Esophagus muscularis mucosa (tissue), 4 donors: Measurements from ENCODE around the gene GMDS. TPM values are rescaled to one million over a fixed set of nuclear protein-coding genes. Genes with fewer than 3 reads are reported as not detected.

Source experiments
- DNase-seq: peaks from one replicate; pipeline ENCODE4 v3.0.0-alpha.2; 2017; ENCODE audit errors: extremely low spot score
- H3K27ac ChIP-seq, 4 donors: fragments of 200-600 bp; sonication (generic); replicated peaks in 1 of 4; 1 replicate in 3 of 4; 2 replicates in 1 of 4; pipeline ENCODE4 v1.5.1; 2016 to 2019; ENCODE audit warnings: mild to moderate bottlenecking in 1 of 4
- H3K27me3 ChIP-seq, 4 donors: fragments of 200-600 bp; sonication (generic); one replicate each; pipeline versions ENCODE4 v1.5.1 to v1.6.0; 2016 to 2019
- H3K36me3 ChIP-seq, 4 donors: fragments of 200-600 bp; sonication (generic); one replicate each; pipeline ENCODE4 v1.5.1; 2016 to 2019
- H3K4me1 ChIP-seq, 4 donors: fragments of 200-600 bp; sonication (generic); one replicate each; pipeline ENCODE4 v1.5.1; 2016 to 2019
- H3K4me3 ChIP-seq, 4 donors: fragments of 200-600 bp; sonication (generic); 1 replicate in 2 of 4; 2 replicates in 2 of 4; pipeline ENCODE4 v1.5.1; 2016 to 2019; ENCODE audit warnings: mild to moderate bottlenecking in 4 of 4, moderate library complexity in 1 of 4
- H3K9me3 ChIP-seq, 4 donors: fragments of 200-600 bp; sonication (generic); 1 replicate in 3 of 4; 2 replicates in 1 of 4; pipeline ENCODE4 v1.5.1; 2016 to 2019
- CTCF ChIP-seq, 3 experiments: fragments of 200-600 bp in 2 of 3; fragments of 450-650 bp in 1 of 3; sonication (generic) in 2 of 3; IDR thresholded peaks; one replicate each; pipeline ENCODE4 v1.5.1; 2017 to 2019; ENCODE audit warnings: antibody characterized with exemption in 3 of 3, mild to moderate bottlenecking in 2 of 3, moderate library complexity in 1 of 3
- EP300 ChIP-seq: sonication (generic); formaldehyde crosslinking; IDR thresholded peaks from one replicate; pipeline ENCODE4 v1.6.1; 2017; ENCODE audit warnings: antibody characterized with exemption
- POLR2A ChIP-seq: fragments of 450-650 bp; IDR thresholded peaks from one replicate; pipeline ENCODE4 v1.6.1; 2017; ENCODE audit warnings: antibody characterized with exemption, moderate library complexity, mild to moderate bottlenecking, low read depth
- POLR2AphosphoS5 ChIP-seq, 2 donors: sonication (generic); formaldehyde crosslinking; IDR thresholded peaks; one replicate each; pipeline ENCODE4 v1.6.1; 2017; ENCODE audit warnings: antibody characterized with exemption in 2 of 2
- WGBS: methylation state at CpG from one replicate; pipeline ENCODE4 v1.1.5; 2018; 5-methylcytosine and 5-hydroxymethylcytosine counted together
- intact Hi-C: fragments of 100-400 bp; cut with DNase I; formaldehyde crosslinking; loops from one replicate; pipeline ENCODE4 v1.15.1; 2023
- total RNA-seq, 4 donors: library from RNA; depleted of rRNA; stranded (reverse); fragments of >200 nt; gene quantifications; one replicate each; pipeline versions ENCODE4 v1.1.0 to v1.2.1, GENCODE V29; 2016

The GMDS gene
- total RNA-seq, 4 donors from 2014 or later = 3.6 to 14.1 (median 6.0) TPM

- Histone ChIP-seq H3K4me1 (peaks cover 0 to 15% (median 12%) of the 10 kb centered on the region in 4 donors), H3K27ac (no peak overlapping the region), H3K36me3 (no peaks in the 10 kb centered on the region), H3K4me3 (no peak overlapping the region), H3K27me3 (no peaks in the 10 kb centered on the region), H3K9me3 (no peaks in the 10 kb centered on the region)
- intact Hi-C loops = no loop called here
- TF ChIP-seq CTCF (IDR thresholded peaks at IDR 0.05) (no peak), POLR2A (no peak), EP300 (no peak), POLR2AphosphoS5 (IDR thresholded peaks at IDR 0.05) (no peak)
- 97% methylated on average over 6 of the region's 6 CpGs for WGBS
- DNase-seq = no peak
Observed at GRCh38 chr6:1869769-1870168, 375.6 kb downstream of the GMDS start.

- no peak overlapping the region for H3K27ac ChIP-seq
- no peaks in the 10 kb centered on the region for H3K36me3 ChIP-seq
- H3K27me3 ChIP-seq = no peaks in the 10 kb centered on the region
- TF ChIP-seq POLR2AphosphoS5 (IDR thresholded peaks at IDR 0.05) (no peak), EP300 (no peak), CTCF (IDR thresholded peaks at IDR 0.05) (no peak), POLR2A (no peak)
- peaks cover 0 to 15% (median 12%) of the 10 kb centered on the region in 4 donors for H3K4me1 ChIP-seq
- DNase-seq = no peak
- 96% methylated on average over 3 of the region's 3 CpGs for WGBS
- intact Hi-C loops = no loop called here
- no peaks in the 10 kb centered on the region for H3K9me3 ChIP-seq
- H3K4me3 ChIP-seq = no peak overlapping the region
Observed at GRCh38 chr6:1869308-1869707, 376.1 kb downstream of the GMDS start.

GRCh38 chr6:1868561-1869261 is 376.7 kb downstream of the GMDS start:
- DNase-seq = no peak
- H3K27ac ChIP-seq = no peak overlapping the region
- TF ChIP-seq EP300 (no peak), POLR2A (no peak), POLR2AphosphoS5 (IDR thresholded peaks at IDR 0.05) (no peak), CTCF (IDR thresholded peaks at IDR 0.05) (no peak)

GRCh38 chr6:1867197-1867596 is 378.2 kb downstream of the GMDS start:
- DNase-seq = no peak
- Histone ChIP-seq H3K27me3 (no peaks in the 10 kb centered on the region), H3K9me3 (no peaks in the 10 kb centered on the region), H3K4me3 (no peak overlapping the region), H3K36me3 (no peaks in the 10 kb centered on the region), H3K27ac (no peak overlapping the region), H3K4me1 (peaks cover 0 to 3% (median 3%) of the 10 kb centered on the region in 4 donors)
- WGBS = 97% methylated on average over 3 of the region's 3 CpGs
- intact Hi-C loops = no loop called here
- TF ChIP-seq CTCF (IDR thresholded peaks at IDR 0.05) = no peak
- no peak for TF ChIP-seq EP300
- TF ChIP-seq POLR2A = no peak
- TF ChIP-seq POLR2AphosphoS5 (IDR thresholded peaks at IDR 0.05) = no peak

More at GRCh38 chr6:1868561-1869261, 376.7 kb downstream of the GMDS start:
- Histone ChIP-seq H3K36me3 (no peaks in the 10 kb centered on the region), H3K4me1 (peaks cover 0 to 15% (median 12%) of the 10 kb centered on the region in 4 donors), H3K9me3 (no peaks in the 10 kb centered on the region), H3K27me3 (no peaks in the 10 kb centered on the region), H3K4me3 (no peak overlapping the region)
- 89% methylated on average over 4 of the region's 4 CpGs for WGBS
- intact Hi-C loops = no loop called here

GRCh38 chr6:1865585-1865984 is 379.8 kb downstream of the GMDS start:
- 83% methylated on average over 7 of the region's 7 CpGs for WGBS
- no peaks in the 10 kb centered on the region for H3K9me3 ChIP-seq
- no peaks in the 10 kb centered on the region for H3K27me3 ChIP-seq
- H3K4me3 ChIP-seq = no peak overlapping the region
- no peak overlapping the region for H3K27ac ChIP-seq
- no peak for DNase-seq
- no peak for TF ChIP-seq EP300
- TF ChIP-seq CTCF (IDR thresholded peaks at IDR 0.05) = no peak
- no peak for TF ChIP-seq POLR2AphosphoS5 (IDR thresholded peaks at IDR 0.05)
- no peak for TF ChIP-seq POLR2A
- no peaks in the 10 kb centered on the region for H3K4me1 ChIP-seq
- intact Hi-C loops = no loop called here
- no peaks in the 10 kb centered on the region for H3K36me3 ChIP-seq
